ENCODE data around the gene EDC3.
"Not testable (repeated sequence)": the region's sequence is repeated elsewhere in the genome, so short reads cannot be mapped to it uniquely, and the experiment has no call there.

The EDC3 gene

GRCh38 chr15:74662064-74662860 lies 33.6 kb downstream of the EDC3 start:
- no peak for FAIRE-seq

GRCh38 chr15:74661280-74661679 lies 34.5 kb downstream of the EDC3 start:
- FAIRE-seq; DNase-seq (ENCODE audit: insufficient read length, low spot score): not testable (repeated sequence)

More at GRCh38 chr15:74662064-74662860, 33.6 kb downstream of the EDC3 start:
- no peak for TF ChIP-seq CTCF (IDR thresholded peaks at IDR 0.05; ENCODE audit: insufficient read depth, missing control alignments)
- no peak for DNase-seq (ENCODE audit: insufficient read length, low spot score)

GRCh38 chr15:74657846-74658245 lies 38.0 kb downstream of the EDC3 start:
- TF ChIP-seq CTCF (IDR thresholded peaks at IDR 0.05; ENCODE audit: insufficient read depth, missing control alignments): no peak
- FAIRE-seq: no peak

GRCh38 chr15:74656935-74657535 lies 38.8 kb downstream of the EDC3 start:
- no peak for DNase-seq (ENCODE audit: insufficient read length, low spot score)
- FAIRE-seq: no peak
- no peak for TF ChIP-seq CTCF (IDR thresholded peaks at IDR 0.05; ENCODE audit: insufficient read depth, missing control alignments)

More at GRCh38 chr15:74657846-74658245, 38.0 kb downstream of the EDC3 start:
- no peak for DNase-seq (ENCODE audit: insufficient read length, low spot score)

- no peak for FAIRE-seq
- no peak for TF ChIP-seq CTCF (IDR thresholded peaks at IDR 0.05; ENCODE audit: insufficient read depth, missing control alignments)
- no peak for DNase-seq (ENCODE audit: insufficient read length, low spot score)
Measured at GRCh38 chr15:74655424-74655823, 40.4 kb downstream of the EDC3 start.

- FAIRE-seq: no peak
- no peak for TF ChIP-seq CTCF (IDR thresholded peaks at IDR 0.05; ENCODE audit: insufficient read depth, missing control alignments)
Measured at GRCh38 chr15:74653426-74654102, 42.3 kb downstream of the EDC3 start.

GRCh38 chr15:74651242-74651741 lies 44.5 kb downstream of the EDC3 start:
- FAIRE-seq (no peak), DNase-seq (ENCODE audit: insufficient read length, low spot score) (no peak)
- TF ChIP-seq CTCF (IDR thresholded peaks at IDR 0.05; ENCODE audit: insufficient read depth, missing control alignments): no peak

More at GRCh38 chr15:74653426-74654102, 42.3 kb downstream of the EDC3 start:
- DNase-seq (ENCODE audit: insufficient read length, low spot score): no peak

Measured in D721Med (cell line).